IPS DF 6.9 (cell line): Measurements from ENCODE around the gene SPATA16.

Experiments used
- DNase-seq: peaks from one replicate; pipeline ENCODE4 v3.0.0-alpha.2; 2013; ENCODE audit warnings: low read depth, low spot score
- H3K27ac ChIP-seq: one replicate; pipeline ENCODE4 v1.5.1; 2013; ENCODE audit warnings: low read length, control low read depth
- H3K27me3 ChIP-seq: 2 replicates; pipeline ENCODE4 v1.6.1; 2013; ENCODE audit warnings: mild to moderate bottlenecking, low read length; ENCODE audit not compliant: control insufficient read depth, insufficient read depth
- H3K36me3 ChIP-seq: 2 replicates; pipeline ENCODE4 v1.6.1; 2013; ENCODE audit warnings: low read length; ENCODE audit not compliant: control insufficient read depth, insufficient read depth
- H3K4me1 ChIP-seq: 2 replicates; pipeline ENCODE4 v1.6.1; 2013; ENCODE audit warnings: low read length; ENCODE audit not compliant: control insufficient read depth, insufficient read depth
- H3K4me3 ChIP-seq: 2 replicates; pipeline ENCODE4 v1.5.1; 2013; ENCODE audit warnings: mild to moderate bottlenecking, low read length
- H3K9me3 ChIP-seq: 2 replicates; pipeline ENCODE4 v1.6.1; 2013; ENCODE audit warnings: low read length, inconsistent platforms; ENCODE audit not compliant: control insufficient read depth, insufficient read depth
- WGBS: extraction: QIAGEN DNeasy Blood & Tissue Kit; methylation state at CpG from one replicate; pipeline ENCODE4 v1.1.7; 2013; ENCODE audit warnings: mixed read lengths, missing lambda C conversion rate; ENCODE audit not compliant: insufficient read length, insufficient coverage; 5-methylcytosine and 5-hydroxymethylcytosine counted together

The SPATA16 gene

GRCh38 chr3:172846706-172847105, 294.3 kb downstream of the SPATA16 start:
- Histone ChIP-seq H3K27me3 (no peaks in the 10 kb centered on the region), H3K4me3 (no peak overlapping the region), H3K36me3 (no peaks in the 10 kb centered on the region), H3K4me1 (no peaks in the 10 kb centered on the region), H3K9me3 (no peaks in the 10 kb centered on the region), H3K27ac (no peak overlapping the region)
- no CpG with 5 or more reads among the region's 2 CpGs for WGBS
- DNase-seq: no peak

GRCh38 chr3:172846103-172846561, 294.9 kb downstream of the SPATA16 start:
- H3K27me3 ChIP-seq: no peaks in the 10 kb centered on the region
- no peak overlapping the region for H3K27ac ChIP-seq
- H3K36me3 ChIP-seq: no peaks in the 10 kb centered on the region
- no CpG with 5 or more reads among the region's 4 CpGs for WGBS
- no peaks in the 10 kb centered on the region for H3K9me3 ChIP-seq
- H3K4me1 ChIP-seq: no peaks in the 10 kb centered on the region
- no peak overlapping the region for H3K4me3 ChIP-seq
- DNase-seq: no peak

- H3K36me3 ChIP-seq: no peaks in the 10 kb centered on the region
- H3K27me3 ChIP-seq: no peaks in the 10 kb centered on the region
- H3K9me3 ChIP-seq: no peaks in the 10 kb centered on the region
- peaks cover 1% of the 10 kb centered on the region; the same call in 1 of the 2 replicates for H3K4me1 ChIP-seq
- H3K4me3 ChIP-seq: no peak overlapping the region
- DNase-seq: no peak
- WGBS: no CpG with 5 or more reads among the region's 4 CpGs
- H3K27ac ChIP-seq: no peak overlapping the region
Observed at GRCh38 chr3:172844428-172844827, 296.6 kb downstream of the SPATA16 start.

- no CpG with 5 or more reads among the region's 4 CpGs for WGBS
- Histone ChIP-seq H3K4me3 (no peak overlapping the region), H3K27me3 (no peaks in the 10 kb centered on the region), H3K9me3 (no peaks in the 10 kb centered on the region), H3K4me1 (peaks cover 1% of the 10 kb centered on the region; the same call in 1 of the 2 replicates), H3K36me3 (no peaks in the 10 kb centered on the region), H3K27ac (no peak overlapping the region)
- no peak for DNase-seq
Observed at GRCh38 chr3:172840913-172841312, 300.1 kb downstream of the SPATA16 start.

GRCh38 chr3:172840463-172840862, 300.6 kb downstream of the SPATA16 start:
- Histone ChIP-seq H3K36me3 (no peaks in the 10 kb centered on the region), H3K27me3 (no peaks in the 10 kb centered on the region), H3K27ac (no peak overlapping the region), H3K4me3 (no peak overlapping the region), H3K9me3 (no peaks in the 10 kb centered on the region), H3K4me1 (peaks cover 1% of the 10 kb centered on the region; the same call in 1 of the 2 replicates)
- no CpG with 5 or more reads among the region's 4 CpGs for WGBS
- no peak for DNase-seq

GRCh38 chr3:172839679-172840078, 301.4 kb downstream of the SPATA16 start:
- H3K27me3 ChIP-seq: no peaks in the 10 kb centered on the region
- no peaks in the 10 kb centered on the region for H3K9me3 ChIP-seq
- H3K27ac ChIP-seq: no peak overlapping the region
- no CpG with 5 or more reads among the region's 4 CpGs for WGBS
- H3K36me3 ChIP-seq: no peaks in the 10 kb centered on the region
- DNase-seq: no peak
- no peak overlapping the region for H3K4me3 ChIP-seq
- peaks cover 1% of the 10 kb centered on the region; the same call in 1 of the 2 replicates for H3K4me1 ChIP-seq
